Measurements from ENCODE around the gene IL4.

IL4 gene

GRCh38 chr5:132704875-132705274, 31.1 kb downstream of the IL4 start:
- DNase-seq, result no peak

- no peak for DNase-seq
Measured at GRCh38 chr5:132708645-132709044, 34.9 kb downstream of the IL4 start.

- no peak for DNase-seq
Measured at GRCh38 chr5:132714456-132715307, 40.9 kb downstream of the IL4 start.

GRCh38 chr5:132718544-132719312, 44.9 kb downstream of the IL4 start:
- no peak for DNase-seq

GRCh38 chr5:132725745-132726144, 52.0 kb downstream of the IL4 start:
- DNase-seq, result no peak

- DNase-seq, result no peak
Measured at GRCh38 chr5:132729896-132730295, 56.1 kb downstream of the IL4 start.

Data from CD4-positive, alpha-beta T cell treated with Interleukin-6 for 4 hours (primary cell).